ENCODE measurements around the gene GCH1. TPM values are rescaled to one million over a fixed set of nuclear protein-coding genes. Genes with fewer than 3 reads are reported as not detected.
A peak's percentile ranks its signal among the peaks of the same experiment; 100 is the strongest.
"Not testable (repeated sequence)": the region's sequence is repeated elsewhere in the genome, so short reads cannot be mapped to it uniquely, and the experiment has no call there.

GCH1 gene
- total RNA-seq, 1 donor from 2014 or later, result 17.2 TPM

GRCh38 chr14:54908190-54908589 is 5.6 kb upstream of the GCH1 start:
- no peaks in the 10 kb centered on the region for H3K9me3 Mint-ChIP-seq
- ChIA-PET POLR2A (interaction anchor here (0.6 kb wide), 1 partner anchor 253 kb away, joined by 7 read pairs; no protein-coding TSS in a partner anchor), CTCF (no interaction called here)
- TF ChIP-seq CTCF (IDR thresholded peaks at IDR 0.05), result no peak
- H3K27ac Mint-ChIP-seq, result peak overlapping the region; percentile 15
- H3K4me1 Mint-ChIP-seq, result peaks cover 4% of the 10 kb centered on the region
- DNase-seq, result no peak
- H3K27me3 Mint-ChIP-seq, result no peaks in the 10 kb centered on the region
- H3K36me3 Mint-ChIP-seq (ENCODE audit: low read depth), result no peaks in the 10 kb centered on the region
- intact Hi-C loops (cut with micrococcal nuclease), result loop anchor here (10.0 kb wide), 1 partner anchor 367 kb away; the partner anchor contains the start of gene FBXO34
- no peak for ATAC-seq (ENCODE audit: low read depth)
- no peak overlapping the region for H3K4me3 Mint-ChIP-seq

- no peaks in the 10 kb centered on the region for H3K27me3 Mint-ChIP-seq
- DNase-seq (no peak), ATAC-seq (ENCODE audit: low read depth) (no peak)
- CTCF ChIA-PET, result no interaction called here
- H3K4me1 Mint-ChIP-seq, result peaks cover 9% of the 10 kb centered on the region
- no peak overlapping the region for H3K4me3 Mint-ChIP-seq
- H3K9me3 Mint-ChIP-seq, result no peaks in the 10 kb centered on the region
- POLR2A ChIA-PET, result no interaction called here
- no peak overlapping the region for H3K27ac Mint-ChIP-seq
- H3K36me3 Mint-ChIP-seq (ENCODE audit: low read depth), result peaks cover 2% of the 10 kb centered on the region
- no peak for TF ChIP-seq CTCF (IDR thresholded peaks at IDR 0.05)
- intact Hi-C loops (cut with micrococcal nuclease), result loop anchor here (10.0 kb wide), 1 partner anchor 369 kb away; the partner anchor contains the start of gene FBXO34
These were observed 3.4 kb upstream of the GCH1 start for GRCh38 chr14:54906075-54906474.

GRCh38 chr14:54902143-54902520 is 494 bp downstream of the GCH1 start:
- ATAC-seq (ENCODE audit: low read depth), result peak; percentile 59
- ChIA-PET POLR2A (interaction anchor here (0.6 to 3.0 kb wide), 10 partner anchors 10 to 413 kb away, joined by 3 to 18 read pairs (median 4); partner anchors contain the start of genes LGALS3 and MAPK1IP1L), CTCF (interaction anchor here (0.7 to 1.5 kb wide), 3 partner anchors 8 to 337 kb away, joined by 3 to 5 read pairs (median 5); no protein-coding TSS in a partner anchor)
- no peak for TF ChIP-seq CTCF (IDR thresholded peaks at IDR 0.05)
- Mint-ChIP-seq H3K36me3 (ENCODE audit: low read depth) (peaks cover 2% of the 10 kb centered on the region), H3K9me3 (no peaks in the 10 kb centered on the region), H3K27ac (peak overlapping the region; percentile 90), H3K27me3 (no peaks in the 10 kb centered on the region), H3K4me1 (peaks cover 14% of the 10 kb centered on the region), H3K4me3 (peak overlapping the region; percentile 89)
- peak; percentile 69 for DNase-seq
- intact Hi-C loops (cut with micrococcal nuclease), result loop anchor here (1.0 to 10.0 kb wide), 15 partner anchors 9 to 505 kb away; partner anchors contain the start of genes CDKN3, CGRRF1, DLGAP5 and FBXO34

- ChIA-PET CTCF (interaction anchor here (0.7 to 1.5 kb wide), 3 partner anchors 8 to 336 kb away, joined by 3 to 5 read pairs (median 5); no protein-coding TSS in a partner anchor), POLR2A (interaction anchor here (0.6 to 3.0 kb wide), 10 partner anchors 9 to 412 kb away, joined by 3 to 20 read pairs (median 6); partner anchors contain the start of genes LGALS3 and MAPK1IP1L)
- TF ChIP-seq CTCF (IDR thresholded peaks at IDR 0.05), result no peak
- Mint-ChIP-seq H3K9me3 (no peaks in the 10 kb centered on the region), H3K27ac (peak overlapping the region; percentile 90), H3K27me3 (no peaks in the 10 kb centered on the region), H3K36me3 (ENCODE audit: low read depth) (peaks cover 2% of the 10 kb centered on the region), H3K4me1 (peaks cover 14% of the 10 kb centered on the region), H3K4me3 (peak overlapping the region; percentile 89)
- ATAC-seq (ENCODE audit: low read depth), result no peak
- DNase-seq, result no peak
- intact Hi-C loops (cut with micrococcal nuclease), result loop anchor here (1.0 to 10.0 kb wide), 15 partner anchors 8 to 505 kb away; partner anchors contain the start of genes CDKN3, CGRRF1, DLGAP5 and FBXO34
These were observed 1.1 kb downstream of the GCH1 start for GRCh38 chr14:54901380-54902142.

- TF ChIP-seq CTCF (IDR thresholded peaks at IDR 0.05), result no peak
- Mint-ChIP-seq H3K9me3 (no peaks in the 10 kb centered on the region), H3K36me3 (ENCODE audit: low read depth) (peaks cover 2% of the 10 kb centered on the region), H3K4me3 (no peak overlapping the region), H3K27ac (no peak overlapping the region), H3K27me3 (no peaks in the 10 kb centered on the region), H3K4me1 (peaks cover 14% of the 10 kb centered on the region)
- CTCF ChIA-PET, result no interaction called here
- POLR2A ChIA-PET, result no interaction called here
- intact Hi-C loops (cut with micrococcal nuclease), result no loop called here
- ATAC-seq (ENCODE audit: low read depth), result no peak
- no peak for DNase-seq
These were observed 3.1 kb downstream of the GCH1 start for GRCh38 chr14:54899573-54899972.

- CTCF ChIA-PET, result interaction anchor here (1.1 to 1.3 kb wide), 2 partner anchors 10 to 16 kb away, joined by 3 to 4 read pairs; no protein-coding TSS in a partner anchor
- H3K27me3 Mint-ChIP-seq; H3K27ac Mint-ChIP-seq; H3K4me3 Mint-ChIP-seq; DNase-seq; ATAC-seq (ENCODE audit: low read depth); H3K9me3 Mint-ChIP-seq; H3K36me3 Mint-ChIP-seq (ENCODE audit: low read depth); intact Hi-C loops (cut with micrococcal nuclease): not testable (repeated sequence)
- H3K4me1 Mint-ChIP-seq, result peaks cover 16% of the 10 kb centered on the region
- POLR2A ChIA-PET, result interaction anchor here (1.3 kb wide), 1 partner anchor 16 kb away, joined by 4 read pairs; no protein-coding TSS in a partner anchor
These were observed 4.6 kb downstream of the GCH1 start for GRCh38 chr14:54897809-54898555.

All from activated B cell treated with CpG ODN at 0.5 μM for 24 hours (primary cell).